Ovary (tissue), 9 donors: ENCODE results near the gene PHEX. TPM values are rescaled to one million over a fixed set of nuclear protein-coding genes. Genes with fewer than 3 reads are reported as not detected.

Experiments used
- DNase-seq, 5 donors: peaks; one replicate each; pipeline ENCODE4 v3.0.0-alpha.2; 2019 to 2020
- H3K27ac ChIP-seq, 2 donors: fragments of 200-600 bp; one replicate each; pipeline versions ENCODE4 v1.5.1 to v1.8.0; 2019 to 2022
- H3K27me3 ChIP-seq: fragments of 200-600 bp; one replicate; pipeline ENCODE4 v1.8.0; 2022
- H3K36me3 ChIP-seq: fragments of 200-600 bp; sonication (generic); one replicate; pipeline ENCODE4 v1.5.1; 2019
- H3K4me1 ChIP-seq: one replicate; pipeline ENCODE4 v1.8.1; 2013; ENCODE audit warnings: mild to moderate bottlenecking, moderate library complexity; ENCODE audit not compliant: insufficient read depth
- H3K4me3 ChIP-seq: fragments of 200-600 bp; sonication (generic); one replicate; pipeline ENCODE4 v1.5.1; 2017
- H3K9me3 ChIP-seq, 2 donors: fragments of 200-600 bp in 1 of 2; sonication (generic) in 1 of 2; one replicate each; pipeline versions ENCODE4 v1.5.1 to v1.8.1; 2013 to 2019; ENCODE audit warnings: mild to moderate bottlenecking in 1 of 2, moderate library complexity in 1 of 2
- EP300 ChIP-seq: sonication (generic); formaldehyde crosslinking; IDR thresholded peaks from one replicate; pipeline ENCODE4 v1.6.1; 2017; ENCODE audit warnings: antibody characterized with exemption
- POLR2A ChIP-seq: fragments of 450-650 bp; IDR thresholded peaks from one replicate; pipeline ENCODE4 v1.6.1; 2017; ENCODE audit warnings: antibody characterized with exemption, mild to moderate bottlenecking, moderate library complexity
- WGBS, 3 donors: extraction: QIAGEN DNeasy Blood & Tissue Kit in 1 of 3; methylation state at CpG; one replicate each; pipeline versions ENCODE4 v1.1.5 to v1.1.7; 2013 to 2017; 5-methylcytosine and 5-hydroxymethylcytosine counted together
- intact Hi-C, 4 donors: fragments of 100-400 bp; cut with DNase I; formaldehyde crosslinking; loops; one replicate each; pipeline versions ENCODE4 v1.11.0 to v1.15.1; 2022 to 2023
- polyA plus RNA-seq, 2 donors: library from polyadenylated mRNA; stranded (reverse); fragments of 200-250 nt in 1 of 2; fragments of 350-450 nt in 1 of 2; fragmentation: Illumina TruSeq in 1 of 2; extraction: RNeasy Lipid Tissue Mini Kit (QIAGEN cat#74804) in 1 of 2; gene quantifications; one replicate each; pipeline ENCODE4 v1.2.3, GENCODE V29; 2013 to 2014
- total RNA-seq, 7 donors: library from RNA; depleted of rRNA in 2 of 7; stranded (reverse); fragments of >200 nt in 2 of 7; fragmentation: NEBNext Ultra II Directional in 3 of 7; extraction: Animal tissue kit (Norgen Biotek cat#: 25700) in 3 of 7; gene quantifications; one replicate each; pipeline versions ENCODE4 v1.1.0 to v1.2.4, GENCODE V29; 2016 to 2023
- TF ChIP-seq, protein P1 (sequence below), 3 donors: fragments of 450-650 bp in 2 of 3; fragments of 200-600 bp in 1 of 3; IDR thresholded peaks; one replicate each; pipeline versions ENCODE4 v1.5.1 to v1.8.0; 2016 to 2022; ENCODE audit warnings: antibody characterized with exemption in 3 of 3, mild to moderate bottlenecking in 1 of 3
- donor health status: DM: no; HTN: no; CAD: no; lungs with moderate emphysema.
- donor health status: DM: no; HTN: no; CAD: no.
- donor health status: Bipolar disorder and iron deficiency.
- donor health status: DM: yes; HTN: yes; CAD: no.
- donor health status: DM: no; HTN: no; CAD: no.
- donor health status: DM: yes; HTN: yes; CAD: no.

The PHEX gene
- total and polyA plus RNA-seq, 9 donors, result 0.46 to 18.9 (median 1.1) TPM

DNA sequence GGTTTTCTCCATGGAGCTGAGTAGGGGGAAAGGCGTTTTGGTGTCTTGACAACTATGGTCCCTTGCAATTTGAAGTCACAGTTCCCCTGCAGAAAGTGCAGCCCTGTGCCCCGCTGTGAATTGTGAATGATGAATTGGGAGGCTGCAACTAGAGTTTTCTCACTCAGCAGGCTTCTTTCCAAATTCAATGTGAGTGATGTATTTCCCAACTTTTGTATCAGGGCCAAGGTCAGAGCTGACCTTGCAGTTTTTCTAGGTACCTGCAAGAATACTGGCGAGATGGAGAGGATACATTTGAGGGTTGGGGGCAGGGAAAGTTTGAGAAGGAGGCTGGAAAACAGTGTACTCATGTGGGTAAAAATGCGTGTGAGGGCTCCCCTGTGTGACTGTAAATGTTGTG is 11.7 kb downstream of the PHEX start:
- 53 to 60% (median 59%) methylated on average over 4 of the region's 4 CpGs for WGBS, 3 donors
- Histone ChIP-seq H3K27me3 (no peaks in the 10 kb centered on the region), H3K4me3 (no peak overlapping the region), H3K9me3 (no peaks in the 10 kb centered on the region), H3K36me3 (no peaks in the 10 kb centered on the region), H3K4me1 (no peaks in the 10 kb centered on the region), H3K27ac (no peak overlapping the region)
- TF ChIP-seq EP300 (no peak), POLR2A (no peak)
- TF ChIP-seq, protein P1, sequence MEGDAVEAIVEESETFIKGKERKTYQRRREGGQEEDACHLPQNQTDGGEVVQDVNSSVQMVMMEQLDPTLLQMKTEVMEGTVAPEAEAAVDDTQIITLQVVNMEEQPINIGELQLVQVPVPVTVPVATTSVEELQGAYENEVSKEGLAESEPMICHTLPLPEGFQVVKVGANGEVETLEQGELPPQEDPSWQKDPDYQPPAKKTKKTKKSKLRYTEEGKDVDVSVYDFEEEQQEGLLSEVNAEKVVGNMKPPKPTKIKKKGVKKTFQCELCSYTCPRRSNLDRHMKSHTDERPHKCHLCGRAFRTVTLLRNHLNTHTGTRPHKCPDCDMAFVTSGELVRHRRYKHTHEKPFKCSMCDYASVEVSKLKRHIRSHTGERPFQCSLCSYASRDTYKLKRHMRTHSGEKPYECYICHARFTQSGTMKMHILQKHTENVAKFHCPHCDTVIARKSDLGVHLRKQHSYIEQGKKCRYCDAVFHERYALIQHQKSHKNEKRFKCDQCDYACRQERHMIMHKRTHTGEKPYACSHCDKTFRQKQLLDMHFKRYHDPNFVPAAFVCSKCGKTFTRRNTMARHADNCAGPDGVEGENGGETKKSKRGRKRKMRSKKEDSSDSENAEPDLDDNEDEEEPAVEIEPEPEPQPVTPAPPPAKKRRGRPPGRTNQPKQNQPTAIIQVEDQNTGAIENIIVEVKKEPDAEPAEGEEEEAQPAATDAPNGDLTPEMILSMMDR (IDR thresholded peaks at IDR 0.05), result no peak
- DNase-seq, result no peak
- intact Hi-C loops, result no loop called here

- H3K36me3 ChIP-seq, result no peaks in the 10 kb centered on the region
- 50 to 66% (median 58%) methylated on average over 2 of the region's 2 CpGs for WGBS, 3 donors
- H3K27me3 ChIP-seq, result no peaks in the 10 kb centered on the region
- no peak for DNase-seq
- intact Hi-C loops, result no loop called here
- H3K4me1 ChIP-seq, result no peaks in the 10 kb centered on the region
- H3K4me3 ChIP-seq, result no peak overlapping the region
- no peak overlapping the region for H3K27ac ChIP-seq
- TF ChIP-seq POLR2A, result no peak
- no peak for TF ChIP-seq EP300
- TF ChIP-seq, protein P1 (IDR thresholded peaks at IDR 0.05), result no peak
- no peaks in the 10 kb centered on the region for H3K9me3 ChIP-seq
Observed at GRCh38 chrX:22047468-22047867, 15.3 kb downstream of the PHEX start.

GRCh38 chrX:22053481-22053880 is 21.4 kb downstream of the PHEX start:
- Histone ChIP-seq H3K4me1 (no peaks in the 10 kb centered on the region), H3K27ac (no peak overlapping the region), H3K4me3 (no peak overlapping the region), H3K9me3 (no peaks in the 10 kb centered on the region), H3K27me3 (no peaks in the 10 kb centered on the region), H3K36me3 (no peaks in the 10 kb centered on the region)
- TF ChIP-seq, protein P1 (IDR thresholded peaks at IDR 0.05), result no peak
- no peak for TF ChIP-seq EP300
- 72 to 84% (median 80%) methylated on average over 3 of the region's 3 CpGs for WGBS, 3 donors
- DNase-seq, result no peak
- intact Hi-C loops, result no loop called here

DNA sequence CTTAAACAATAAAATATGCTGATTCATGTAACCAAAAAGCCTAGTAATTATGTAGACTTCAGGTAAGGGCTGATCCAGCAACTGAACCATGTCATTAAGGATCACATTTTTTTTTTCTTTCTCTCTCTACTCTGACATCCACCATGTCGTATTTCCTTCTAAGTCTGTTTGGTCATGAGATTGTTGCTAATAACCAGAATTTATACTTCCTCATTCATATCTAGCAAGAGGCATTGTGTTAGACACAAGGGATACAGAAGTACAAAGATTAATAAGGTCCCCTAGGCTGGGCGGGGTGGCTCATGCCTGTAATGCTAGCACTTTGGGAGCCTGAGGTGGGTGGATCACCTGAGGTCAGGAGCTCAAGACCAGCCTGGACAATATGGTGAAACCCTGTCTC is 24.1 kb downstream of the PHEX start:
- no peak for TF ChIP-seq POLR2A
- TF ChIP-seq, protein P1 (IDR thresholded peaks at IDR 0.05), result no peak
- 78 to 80% (median 79%) methylated on average over 2 of the region's 2 CpGs for WGBS, 3 donors

GRCh38 chrX:22057667-22058066 is 25.5 kb downstream of the PHEX start:
- DNase-seq, result no peak
- no peaks in the 10 kb centered on the region for H3K9me3 ChIP-seq
- H3K27ac ChIP-seq, result no peak overlapping the region
- 70 to 83% (median 75%) methylated on average over 3 of the region's 3 CpGs for WGBS, 3 donors
- no peaks in the 10 kb centered on the region for H3K27me3 ChIP-seq
- no peak overlapping the region for H3K4me3 ChIP-seq
- no peaks in the 10 kb centered on the region for H3K4me1 ChIP-seq
- intact Hi-C loops, result no loop called here
- no peaks in the 10 kb centered on the region for H3K36me3 ChIP-seq
- no peak for TF ChIP-seq EP300
- TF ChIP-seq, protein P1 (IDR thresholded peaks at IDR 0.05), result no peak
- no peak for TF ChIP-seq POLR2A

More for the DNA sequence above, 24.1 kb downstream of the PHEX start:
- no peaks in the 10 kb centered on the region for H3K4me1 ChIP-seq
- no peaks in the 10 kb centered on the region for H3K27me3 ChIP-seq
- no peak overlapping the region for H3K4me3 ChIP-seq
- H3K27ac ChIP-seq, result no peak overlapping the region
- no peak for DNase-seq
- H3K36me3 ChIP-seq, result no peaks in the 10 kb centered on the region
- no peaks in the 10 kb centered on the region for H3K9me3 ChIP-seq
- intact Hi-C loops, result no loop called here
